Limb (tissue), 2 donors: ENCODE results near the gene MAD1L1.

Experiments
- DNase-seq, 2 donors: peaks; one replicate each; pipeline ENCODE4 v3.0.0-alpha.2; 2016; ENCODE audit errors: extremely low spot score in 2 of 2

The MAD1L1 gene

GRCh38 chr7:2242541-2243429, 10.0 kb upstream of the MAD1L1 start:
- no peak for DNase-seq

GRCh38 chr7:2241580-2242540, 9.1 kb upstream of the MAD1L1 start, which contains the start of the genes MRM2 and NUDT1:
Gene MRM2, minus strand, starts transcription at chr7:2242205. Its CDS starts 36 bp downstream, at chr7:2242169.
Gene NUDT1, plus strand, starts transcription at chr7:2242226. Its CDS starts 2,349 bp downstream, at chr7:2244575.
- peak; percentile 83 to 88 for DNase-seq

- no peak for DNase-seq
These were observed 6.5 kb upstream of the MAD1L1 start for GRCh38 chr7:2239242-2239641.

DNA sequence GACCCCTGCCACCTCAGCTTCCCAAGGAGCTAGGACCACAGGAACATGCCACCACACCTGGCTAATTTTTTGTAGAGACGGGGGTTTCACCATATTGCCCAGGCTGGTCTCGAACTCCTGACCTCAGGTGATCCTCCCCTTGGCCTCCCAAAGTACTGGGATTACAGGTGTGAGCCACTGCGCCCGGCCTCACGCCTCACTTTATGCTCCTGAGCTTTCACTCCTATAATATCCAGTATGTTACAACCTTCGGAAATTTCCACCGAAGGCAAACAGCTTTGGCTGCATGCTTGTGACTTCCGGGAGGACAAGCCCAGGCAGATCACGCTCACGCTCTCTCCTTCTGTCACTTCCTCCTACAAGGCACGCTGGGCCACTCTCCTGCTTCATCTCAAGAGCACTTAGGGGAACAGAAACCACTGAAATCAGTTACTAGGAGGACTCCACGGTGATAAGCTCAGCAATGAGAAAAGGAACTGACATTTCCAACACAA, 4.4 kb upstream of the MAD1L1 start:
- no peak for DNase-seq

- no peak for DNase-seq
These were observed 1.2 kb upstream of the MAD1L1 start for GRCh38 chr7:2233926-2234325.

DNA sequence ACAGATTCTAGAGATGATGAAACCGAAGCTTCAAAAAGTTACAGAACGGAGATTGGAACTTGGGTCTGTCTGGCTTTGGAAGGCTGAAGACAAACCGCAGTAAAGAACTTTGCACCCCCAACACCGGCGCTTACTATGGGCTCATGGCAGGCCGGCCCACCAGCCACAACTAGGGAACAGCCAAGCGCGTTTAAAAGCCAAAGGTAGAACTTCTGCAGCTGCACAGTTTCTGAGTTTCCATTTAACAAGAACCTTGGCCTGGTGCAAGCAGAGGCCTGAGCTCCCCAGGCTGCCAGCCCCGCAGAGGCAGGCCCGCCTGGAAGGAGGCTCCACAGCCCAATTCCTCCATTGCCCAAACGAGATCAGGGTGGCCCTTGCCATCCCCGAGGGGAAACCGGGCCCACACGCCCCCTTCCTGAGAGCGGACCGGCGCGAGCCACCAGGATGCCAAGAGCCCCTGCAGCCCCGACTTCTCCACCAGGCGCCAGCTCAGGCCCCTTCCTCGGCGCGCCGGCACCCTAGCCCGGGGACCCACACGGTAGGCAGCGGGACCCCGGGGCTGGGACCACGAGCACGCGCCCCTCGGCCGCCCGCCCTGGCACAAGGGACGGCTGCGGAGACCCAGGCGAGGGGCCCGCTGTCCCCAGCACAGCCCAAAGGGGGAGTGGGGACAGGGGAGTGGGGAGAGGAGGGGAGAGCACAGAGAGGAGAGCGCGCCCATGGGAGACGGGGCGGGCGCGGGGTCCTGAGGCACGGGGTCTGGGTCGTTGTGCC, 566 bp downstream of the MAD1L1 start:
- no peak for DNase-seq

GRCh38 chr7:2230882-2231281, 1.9 kb downstream of the MAD1L1 start:
- DNase-seq, result no peak

DNA sequence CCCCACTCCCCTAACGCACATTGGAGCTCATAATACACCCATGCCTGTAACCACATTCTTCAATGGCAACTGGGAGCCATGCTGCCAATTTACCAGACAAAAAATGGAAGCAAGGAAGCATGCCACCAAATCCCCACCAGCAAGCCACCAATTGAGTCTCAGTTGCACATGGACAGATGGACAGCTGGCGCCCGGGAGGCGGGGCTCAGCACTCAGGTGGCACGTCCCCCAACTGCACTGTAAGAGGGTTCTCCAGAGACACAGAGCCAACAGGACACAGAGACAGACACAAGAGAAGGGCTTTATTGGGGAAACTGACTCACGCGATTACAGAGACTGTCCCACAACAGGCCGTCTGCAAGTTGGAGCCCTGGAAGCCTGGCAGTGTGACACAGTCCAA, 2.5 kb downstream of the MAD1L1 start:
- no peak for DNase-seq

GRCh38 chr7:2229467-2229866, 3.3 kb downstream of the MAD1L1 start:
- DNase-seq, result no peak

- DNase-seq, result no peak
These were observed 3.8 kb downstream of the MAD1L1 start for GRCh38 chr7:2228921-2229320.

GRCh38 chr7:2227699-2228098, 5.0 kb downstream of the MAD1L1 start:
- DNase-seq, result no peak

- no peak for DNase-seq
These were observed 6.9 kb downstream of the MAD1L1 start for GRCh38 chr7:2225830-2226229.

DNA sequence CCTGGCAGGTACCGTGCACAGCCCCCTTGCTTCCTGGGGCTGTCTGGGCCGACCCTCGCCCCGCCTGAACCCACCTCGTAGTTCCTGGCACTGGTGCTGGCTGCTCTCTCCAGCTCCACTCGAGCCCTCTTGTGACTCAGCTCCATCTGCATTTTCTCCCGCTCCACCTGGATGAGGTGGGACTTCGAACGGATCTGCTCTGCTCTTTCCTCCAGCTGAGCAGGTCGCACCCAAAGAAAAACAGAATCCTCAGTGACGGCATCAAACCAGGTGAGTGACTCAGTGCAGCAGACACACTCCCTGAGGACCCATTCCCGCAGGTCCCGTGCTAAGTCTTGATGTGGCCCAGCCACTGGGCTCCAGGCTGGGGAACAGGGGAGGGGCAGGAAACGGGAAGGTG, 7.4 kb downstream of the MAD1L1 start:
- DNase-seq, result no peak

DNA sequence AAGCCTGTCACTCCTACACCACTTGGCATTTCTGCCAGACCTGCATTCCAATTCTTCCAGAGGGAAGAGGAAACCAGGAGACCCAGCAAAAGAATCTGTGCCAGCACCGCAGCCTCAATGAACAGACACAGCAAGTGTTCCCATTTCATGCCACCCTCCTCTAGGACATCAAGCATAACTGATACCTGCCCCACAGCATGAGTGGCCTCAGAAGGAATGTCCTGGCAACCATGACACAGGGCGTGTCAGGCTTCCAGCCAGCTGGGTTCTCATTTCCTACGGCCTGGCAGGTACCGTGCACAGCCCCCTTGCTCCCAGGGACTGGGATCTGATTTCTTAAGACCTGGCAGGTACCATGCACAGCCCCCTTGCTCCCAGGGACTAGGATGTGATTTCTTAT, 7.8 kb downstream of the MAD1L1 start:
- DNase-seq, result no peak

DNA sequence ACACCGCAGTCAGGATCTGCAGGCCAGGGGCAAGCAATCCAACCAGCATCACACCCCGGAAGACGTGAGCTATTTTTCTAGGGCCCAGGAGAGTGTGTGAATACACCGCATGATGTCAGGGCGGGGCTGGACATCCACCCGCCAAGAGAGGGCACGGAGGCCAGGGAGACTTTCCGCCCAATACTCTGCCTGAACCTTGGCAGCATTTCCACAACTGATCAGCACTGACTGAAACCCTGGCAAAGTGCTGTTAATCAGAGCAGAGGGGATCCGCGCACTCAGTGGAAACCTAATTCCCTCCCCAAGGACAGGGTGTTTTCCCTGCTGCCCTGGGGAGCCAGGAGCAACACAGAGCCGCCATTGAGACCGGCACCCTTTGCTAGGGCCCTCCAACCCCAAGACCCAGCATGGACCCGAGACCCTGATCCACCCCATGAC, 8.2 kb downstream of the MAD1L1 start:
- no peak for DNase-seq

DNA sequence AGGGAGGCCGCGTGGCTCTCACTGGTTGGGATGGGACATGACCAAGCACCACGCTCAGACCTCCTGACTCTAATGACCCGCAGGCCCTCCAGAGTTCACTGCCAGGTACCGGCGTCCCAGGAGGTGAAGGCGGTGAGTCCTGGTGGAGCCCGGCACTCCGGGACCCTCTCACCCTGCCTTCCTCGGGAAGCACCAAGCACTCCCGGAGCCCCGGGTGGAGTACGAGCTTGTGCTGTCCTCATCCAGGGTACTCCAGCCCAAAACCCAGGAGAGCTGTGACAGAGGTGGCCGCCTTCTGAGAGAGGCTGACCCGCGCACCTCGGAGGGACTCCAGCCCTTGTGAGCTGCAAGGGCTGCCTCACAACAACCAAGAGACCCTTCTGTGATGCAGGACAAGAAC, 9.4 kb downstream of the MAD1L1 start:
- no peak for DNase-seq

GRCh38 chr7:2222516-2222915, 10.2 kb downstream of the MAD1L1 start:
- DNase-seq, result no peak

- no peak for DNase-seq
These were observed 11.8 kb downstream of the MAD1L1 start for GRCh38 chr7:2220954-2221353.

DNA sequence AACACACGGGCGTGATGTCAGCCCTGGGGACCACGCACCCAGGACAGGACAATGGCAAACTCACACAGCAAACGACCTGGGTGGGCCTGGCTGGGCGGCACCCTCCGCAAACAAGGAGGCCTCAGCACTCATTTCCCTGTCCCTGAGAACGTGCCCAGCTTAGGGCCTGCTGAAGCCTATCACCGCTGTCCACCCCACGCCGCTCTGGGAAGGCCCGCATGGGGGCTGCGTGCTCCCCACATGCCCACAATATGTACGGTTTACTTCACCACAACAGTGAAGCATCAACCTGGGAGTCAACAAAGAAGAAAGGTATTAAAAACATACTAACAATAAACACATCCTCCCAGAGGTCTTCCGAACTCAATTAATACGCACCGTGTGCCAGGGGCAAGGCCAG, 12.2 kb downstream of the MAD1L1 start:
- no peak for DNase-seq

- no peak for DNase-seq
These were observed 12.7 kb downstream of the MAD1L1 start for GRCh38 chr7:2220030-2220429.

DNA sequence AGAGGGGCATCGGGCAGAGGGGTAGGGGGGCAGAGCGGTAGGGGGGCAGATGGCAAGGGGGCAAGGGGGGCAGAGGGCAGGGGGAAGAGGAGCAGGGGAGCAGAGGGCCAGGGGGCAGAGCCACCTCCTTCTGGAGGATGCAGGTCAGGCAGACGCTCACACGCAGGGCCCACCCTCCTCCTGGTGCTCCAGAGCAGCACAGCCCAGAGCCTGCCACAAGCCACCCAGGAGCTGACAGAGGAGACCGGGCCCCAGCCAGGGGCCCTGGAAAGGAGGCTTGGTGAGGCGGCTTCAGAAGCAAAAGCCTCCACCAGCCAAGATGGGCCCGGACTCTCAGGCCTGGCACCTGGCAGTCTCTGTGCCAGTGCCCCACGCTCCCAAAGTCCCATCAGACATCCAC, 13.1 kb downstream of the MAD1L1 start:
- no peak for DNase-seq
